ENCODE measurements around the gene ALX1.
A peak's percentile ranks its signal among the peaks of the same experiment; 100 is the strongest.
"Not testable (repeated sequence)": the region's sequence is repeated elsewhere in the genome, so short reads cannot be mapped to it uniquely, and the experiment has no call there.

ALX1 gene

DNA sequence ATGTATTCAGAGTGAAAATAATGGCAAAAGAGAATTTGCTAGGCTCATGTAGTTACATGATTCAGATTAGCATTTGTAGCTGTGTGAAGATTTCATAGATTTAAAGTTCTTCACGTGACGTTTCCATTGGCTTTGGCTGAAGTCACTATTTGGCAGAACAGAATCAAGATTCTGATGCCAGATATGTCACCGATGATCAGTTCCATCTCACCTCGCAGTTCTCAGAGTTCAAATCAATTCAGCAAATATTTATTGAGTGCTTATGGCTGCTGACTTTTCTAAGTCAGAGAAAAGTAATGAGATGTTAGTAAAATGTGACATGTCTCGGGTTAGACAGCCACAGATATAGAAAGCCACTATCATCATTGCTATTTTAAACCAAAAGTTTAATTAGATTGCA, 28.4 kb downstream of the ALX1 start:
- DNase-seq: no peak

DNA sequence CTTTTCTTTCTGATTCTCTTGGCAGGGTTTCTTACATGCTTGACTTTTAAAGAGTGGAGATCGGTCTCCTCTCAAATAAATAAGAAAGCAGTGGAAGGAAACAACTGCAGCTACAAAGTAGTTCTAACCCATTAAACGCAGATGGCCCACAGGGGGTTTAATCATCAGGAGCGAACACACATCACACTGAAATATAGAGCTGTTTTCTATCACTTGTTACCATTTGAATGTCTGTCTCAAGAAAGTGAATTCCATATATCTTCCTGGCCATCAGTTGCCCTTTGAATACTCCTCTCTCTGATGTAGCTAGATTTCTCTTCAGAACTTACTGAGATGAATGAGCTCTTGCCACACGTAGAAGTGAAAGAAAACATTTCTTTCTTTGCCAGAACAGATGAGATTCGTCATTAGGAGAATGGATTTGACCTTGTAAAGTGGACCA, 29.1 kb downstream of the ALX1 start:
- no peak for DNase-seq

DNA sequence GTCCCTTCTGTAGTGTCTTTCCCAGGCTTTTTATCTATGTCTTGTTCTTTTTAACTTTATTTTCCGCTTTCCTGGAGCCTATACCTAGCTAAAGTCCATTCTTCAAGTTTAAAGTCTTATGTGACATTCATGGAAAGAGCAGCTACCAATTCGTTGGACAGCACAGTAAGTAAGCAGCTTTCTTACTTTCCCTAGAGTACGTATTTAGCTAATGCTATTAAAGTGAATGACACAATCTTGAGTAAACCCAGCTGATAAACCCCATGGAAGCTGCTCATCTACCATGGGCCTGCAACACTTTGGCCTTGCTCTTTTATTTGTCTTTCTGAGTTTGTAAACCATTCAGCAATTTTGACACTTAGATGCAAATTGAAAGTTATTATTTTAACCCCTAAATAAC, 30.0 kb downstream of the ALX1 start:
- DNase-seq: no peak

DNA sequence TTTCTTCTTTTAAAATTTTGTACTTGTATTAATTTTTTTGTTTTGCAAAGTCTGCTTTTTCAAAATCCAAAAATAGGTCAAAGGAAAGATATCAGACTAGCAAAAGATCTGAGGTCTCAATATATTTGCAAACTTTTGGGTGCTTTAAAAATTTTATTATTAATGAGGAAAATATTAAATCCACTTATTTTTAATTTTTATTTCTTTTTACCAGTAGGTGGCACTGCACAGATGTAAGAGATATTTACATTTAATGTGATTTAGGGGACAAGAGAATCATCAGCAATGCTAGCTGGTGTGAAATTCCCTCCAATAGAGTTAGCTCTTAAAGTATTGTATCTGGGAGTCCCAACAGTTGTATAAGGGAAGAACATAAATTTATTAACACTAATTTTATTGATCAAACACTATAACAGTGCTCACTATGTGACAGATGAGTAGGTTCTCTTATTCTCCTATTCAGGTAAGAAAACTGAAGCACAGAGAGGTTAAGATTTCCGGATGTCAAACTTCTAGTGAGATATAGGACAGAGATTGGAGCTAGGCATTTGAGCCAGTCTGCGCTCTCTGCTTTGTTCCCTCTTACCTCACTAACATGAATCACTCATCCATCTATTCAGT, 30.5 kb downstream of the ALX1 start:
- DNase-seq: no peak

GRCh38 chr12:85317866-85318636, 38.0 kb downstream of the ALX1 start:
- DNase-seq: not testable (repeated sequence)

GRCh38 chr12:85322715-85323114, 42.7 kb downstream of the ALX1 start:
- DNase-seq: no peak

- no peak for DNase-seq
Observed at GRCh38 chr12:85325442-85325841, 45.4 kb downstream of the ALX1 start.

GRCh38 chr12:85329913-85330312, 49.9 kb downstream of the ALX1 start:
- DNase-seq: peak; percentile 44

DNA sequence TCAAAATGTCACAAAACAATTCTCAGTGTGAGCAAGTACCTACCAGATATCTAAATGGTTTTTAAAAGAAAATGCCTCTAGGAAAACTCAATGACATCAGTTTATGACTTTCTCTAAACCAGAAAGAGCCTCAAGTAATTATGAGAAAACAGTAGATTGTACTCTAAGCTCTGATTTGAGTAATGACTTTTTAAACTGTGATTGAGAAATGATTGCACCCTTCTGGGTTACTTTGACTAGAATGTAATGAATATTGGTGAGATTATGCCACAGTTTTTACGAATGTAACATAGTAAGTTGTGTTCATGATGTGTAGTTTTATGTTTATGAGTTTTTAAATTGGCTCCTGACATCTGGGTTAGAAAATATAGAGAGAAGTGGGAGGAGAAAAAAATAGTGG, 68.8 kb downstream of the ALX1 start:
- no peak for DNase-seq

DNA sequence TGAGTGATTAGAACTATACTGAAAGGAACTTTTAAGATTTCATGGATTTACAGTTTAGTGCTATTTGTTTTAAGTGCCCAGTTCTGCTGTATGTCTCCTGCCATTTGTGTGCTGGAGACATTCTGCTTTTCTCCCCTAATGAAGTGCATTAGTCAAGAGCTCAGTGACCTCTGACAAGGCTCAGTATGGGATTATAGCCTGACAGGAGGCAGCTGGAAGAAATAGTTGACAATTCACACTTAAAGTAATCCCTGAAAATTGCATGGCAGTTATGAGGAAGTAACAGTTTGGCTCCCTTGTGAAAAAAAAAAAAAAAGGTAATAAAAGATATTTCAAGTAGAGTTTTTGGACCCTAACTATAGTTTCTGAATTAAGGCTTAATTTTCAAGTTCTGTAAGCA, 70.3 kb downstream of the ALX1 start:
- DNase-seq: no peak

Data from NCI-H774 (cell line).